Measurements from ENCODE around the gene NAA15.
"Not testable (repeated sequence)": the region's sequence is repeated elsewhere in the genome, so short reads cannot be mapped to it uniquely, and the experiment has no call there.

- TF ChIP-seq CTCF (IDR thresholded peaks at IDR 0.05; ENCODE audit: low read depth, low read length, poor library complexity, severe bottlenecking); EZH2phosphoT487 (IDR thresholded peaks at IDR 0.05; ENCODE audit: borderline replicate concordance, low read length): not testable (repeated sequence)
These were observed 21.2 kb downstream of the NAA15 start for GRCh38 chr4:139322541-139322940.
